Activated T-helper 1 cell treated with anti-CD3 and anti-CD28 coated beads, Interleukin-12 subunit alpha, Interleukin-12 subunit beta, Interleukin-2, Interleukin-4 antibody, amounts not matched to agents 30 ng/mL and 10 ng/mL and 1 ng/mL, durations not matched to agents 14 hours and 24 hours and 36 hours (primary cell): ENCODE results near the gene ALDOB. TPM values are rescaled to one million over a fixed set of nuclear protein-coding genes. Genes with fewer than 3 reads are reported as not detected.

Experiments
- DNase-seq: peaks from one replicate; pipeline ENCODE4 v3.0.0; 2021; ENCODE audit warnings: low spot score
- H3K27ac Mint-ChIP-seq: one replicate; pipeline ENCODE4 v1.8.0; 2021; ENCODE audit warnings: mild to moderate bottlenecking, mixed read lengths
- H3K27me3 Mint-ChIP-seq: one replicate; pipeline ENCODE4 v1.8.0; 2022; ENCODE audit warnings: mild to moderate bottlenecking, moderate library complexity, mixed read lengths; ENCODE audit not compliant: insufficient read depth
- H3K36me3 Mint-ChIP-seq: one replicate; pipeline ENCODE4 v1.8.0; 2021; ENCODE audit warnings: low read depth, mixed read lengths
- H3K4me1 Mint-ChIP-seq: one replicate; pipeline ENCODE4 v1.8.0; 2021; ENCODE audit warnings: low read depth, mixed read lengths
- H3K4me3 Mint-ChIP-seq: one replicate; pipeline ENCODE4 v1.8.0; 2021; ENCODE audit warnings: mild to moderate bottlenecking, moderate library complexity, mixed read lengths
- H3K9me3 Mint-ChIP-seq: one replicate; pipeline ENCODE4 v1.8.0; 2021; ENCODE audit warnings: mixed read lengths
- intact Hi-C: fragments of 100-400 bp; cut with micrococcal nuclease; formaldehyde crosslinking; loops from one replicate; pipeline ENCODE4 v1.15.1; 2024
- total RNA-seq: library from RNA; stranded (reverse); gene quantifications from 2 replicates; pipeline ENCODE4 v1.2.3, GENCODE V29; 2022

ALDOB gene
- total RNA-seq, 1 donor from 2014 or later, result not detected

DNA sequence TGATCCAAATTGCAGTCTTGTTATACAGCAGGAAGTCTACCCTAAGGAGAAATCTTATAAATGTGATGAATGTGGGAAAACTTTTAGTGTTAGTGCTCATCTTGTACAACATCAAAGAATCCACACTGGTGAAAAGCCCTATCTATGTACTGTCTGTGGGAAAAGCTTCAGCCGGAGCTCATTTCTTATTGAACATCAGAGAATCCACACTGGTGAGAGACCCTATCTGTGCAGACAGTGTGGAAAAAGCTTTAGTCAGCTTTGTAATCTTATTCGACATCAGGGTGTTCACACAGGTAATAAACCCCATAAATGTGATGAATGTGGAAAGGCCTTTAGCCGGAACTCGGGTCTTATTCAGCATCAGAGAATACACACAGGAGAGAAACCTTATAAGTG lies 26.5 kb downstream of the ALDOB start:
- peaks cover 90% of the 10 kb centered on the region for H3K9me3 Mint-ChIP-seq
- intact Hi-C loops, result no loop called here
- H3K36me3 Mint-ChIP-seq, result peaks cover 61% of the 10 kb centered on the region
- no peak overlapping the region for H3K4me3 Mint-ChIP-seq
- DNase-seq, result no peak
- H3K27me3 Mint-ChIP-seq, result no peaks in the 10 kb centered on the region
- no peaks in the 10 kb centered on the region for H3K4me1 Mint-ChIP-seq
- H3K27ac Mint-ChIP-seq, result no peak overlapping the region

GRCh38 chr9:101408374-101409078 lies 27.0 kb downstream of the ALDOB start:
- intact Hi-C loops, result no loop called here
- Mint-ChIP-seq H3K27me3 (no peaks in the 10 kb centered on the region), H3K4me3 (no peak overlapping the region), H3K4me1 (no peaks in the 10 kb centered on the region), H3K9me3 (peaks cover 92% of the 10 kb centered on the region), H3K27ac (no peak overlapping the region), H3K36me3 (peaks cover 64% of the 10 kb centered on the region)
- no peak for DNase-seq

DNA sequence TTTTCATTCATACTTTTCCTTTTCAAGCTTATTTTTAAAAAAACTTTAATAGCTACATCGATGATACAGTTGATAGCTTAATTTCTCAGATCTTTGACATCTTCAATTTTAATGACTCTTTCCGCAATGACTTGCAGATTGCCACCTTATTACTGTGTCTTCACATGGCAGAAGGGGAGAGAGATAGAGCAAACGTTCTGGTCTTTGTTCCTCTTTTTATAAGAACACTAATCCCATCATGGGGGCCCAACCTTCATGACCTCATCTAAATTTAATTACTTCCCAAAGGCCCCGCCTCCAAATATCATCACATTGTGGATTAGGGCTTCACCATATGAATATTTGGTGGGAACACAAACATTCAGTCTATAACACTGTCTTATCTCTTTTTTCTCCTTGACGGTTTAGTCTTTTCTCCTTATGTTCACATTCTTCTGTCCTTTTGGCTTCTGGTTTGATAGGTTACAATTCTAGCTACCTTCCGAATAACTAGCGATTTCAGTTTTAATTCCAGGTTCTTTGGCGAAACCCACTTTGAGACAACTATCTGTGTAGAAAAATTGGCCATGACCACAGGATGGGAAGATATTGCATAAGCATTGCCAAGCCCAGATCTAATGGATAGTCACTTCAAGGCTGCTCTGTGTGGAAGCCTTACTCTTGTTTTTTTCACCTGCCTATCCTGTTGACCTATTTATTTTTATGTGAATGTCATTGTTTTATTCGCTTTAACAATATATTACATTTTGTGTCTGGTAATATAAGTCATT lies 31.9 kb downstream of the ALDOB start:
- peaks cover 22% of the 10 kb centered on the region for H3K4me1 Mint-ChIP-seq
- intact Hi-C loops, result no loop called here
- H3K27ac Mint-ChIP-seq, result no peak overlapping the region
- no peak for DNase-seq
- H3K4me3 Mint-ChIP-seq, result no peak overlapping the region
- peaks cover 82% of the 10 kb centered on the region for H3K36me3 Mint-ChIP-seq
- H3K27me3 Mint-ChIP-seq, result no peaks in the 10 kb centered on the region
- peaks cover 68% of the 10 kb centered on the region for H3K9me3 Mint-ChIP-seq

DNA sequence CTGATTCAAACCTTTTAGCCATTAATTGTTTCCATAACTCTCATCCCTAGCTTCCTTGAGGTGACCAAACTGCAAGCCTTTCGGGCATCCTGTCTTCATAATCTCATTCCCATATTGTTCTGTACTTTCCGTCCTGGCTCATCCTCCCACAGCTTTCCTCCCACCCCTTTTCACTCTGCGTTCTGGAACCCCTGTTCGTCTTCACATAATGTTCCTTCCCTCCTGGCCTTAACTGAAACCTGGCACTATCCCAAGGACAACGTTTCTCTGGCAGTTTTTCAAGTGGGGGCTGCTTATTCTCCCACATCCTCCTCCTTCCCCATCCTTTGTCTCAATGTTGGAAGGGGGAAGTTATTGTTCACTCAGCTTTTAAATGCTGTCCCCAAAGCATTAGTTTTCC lies 35.5 kb downstream of the ALDOB start:
- intact Hi-C loops, result no loop called here
- Mint-ChIP-seq H3K36me3 (peaks cover 71% of the 10 kb centered on the region), H3K4me1 (peaks cover 40% of the 10 kb centered on the region), H3K27me3 (no peaks in the 10 kb centered on the region), H3K27ac (peak overlapping the region; percentile 53), H3K4me3 (peak overlapping the region; percentile 98), H3K9me3 (peaks cover 40% of the 10 kb centered on the region)
- DNase-seq, result no peak

GRCh38 chr9:101399643-101399970 lies 36.0 kb downstream of the ALDOB start:
- H3K4me3 Mint-ChIP-seq, result peak overlapping the region; percentile 98
- H3K36me3 Mint-ChIP-seq, result peaks cover 70% of the 10 kb centered on the region
- H3K4me1 Mint-ChIP-seq, result peaks cover 42% of the 10 kb centered on the region
- peaks cover 38% of the 10 kb centered on the region for H3K9me3 Mint-ChIP-seq
- intact Hi-C loops, result loop anchor here (5.0 kb wide), 1 partner anchor 48 kb away; no protein-coding TSS in a partner anchor
- DNase-seq, result no peak
- H3K27me3 Mint-ChIP-seq, result no peaks in the 10 kb centered on the region
- H3K27ac Mint-ChIP-seq, result peak overlapping the region; percentile 99

DNA sequence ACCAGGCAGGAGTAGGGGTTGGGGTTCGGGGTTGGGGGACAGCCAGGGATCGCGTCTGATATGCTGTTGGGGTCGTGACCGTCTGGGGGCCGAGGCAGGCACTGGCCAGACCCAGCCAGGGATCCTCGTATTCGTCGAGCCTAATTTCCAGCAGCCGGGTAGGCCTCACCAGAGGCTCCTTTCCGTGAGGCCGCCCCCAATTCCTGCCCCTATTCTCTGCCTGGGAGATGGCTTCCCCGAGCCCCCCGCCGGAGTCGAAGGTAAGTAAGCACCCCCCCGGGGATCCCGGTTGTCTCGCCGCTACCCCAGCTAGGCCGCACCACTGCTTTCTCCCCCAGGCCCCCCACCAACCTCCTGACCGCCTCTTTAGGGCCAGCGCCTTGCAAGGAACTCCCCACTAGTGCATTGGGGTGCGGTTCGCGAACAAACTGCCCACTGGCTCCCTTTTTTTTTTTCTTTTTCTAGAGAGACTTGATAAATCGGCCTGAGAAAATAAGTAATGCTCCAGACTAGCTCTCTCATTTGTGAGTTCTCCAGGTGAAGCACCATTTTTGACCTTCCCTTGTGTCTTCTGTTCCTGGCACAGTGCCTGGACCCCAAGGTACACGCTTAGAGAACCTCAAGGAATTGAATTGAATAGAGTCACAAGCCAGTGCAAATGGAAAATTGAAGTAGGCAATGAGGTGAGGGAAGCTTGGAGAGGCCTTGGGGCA lies 36.5 kb downstream of the ALDOB start:
- Mint-ChIP-seq H3K4me1 (peaks cover 45% of the 10 kb centered on the region), H3K27ac (peak overlapping the region; percentile 99), H3K27me3 (no peaks in the 10 kb centered on the region), H3K4me3 (peak overlapping the region; percentile 98), H3K36me3 (peaks cover 70% of the 10 kb centered on the region), H3K9me3 (peaks cover 38% of the 10 kb centered on the region)
- intact Hi-C loops, result loop anchor here (1.0 to 5.0 kb wide), 7 partner anchors 48 to 1300 kb away; partner anchors contain the start of genes INVS, RNF20 and TEX10
- DNase-seq, result no peak

DNA sequence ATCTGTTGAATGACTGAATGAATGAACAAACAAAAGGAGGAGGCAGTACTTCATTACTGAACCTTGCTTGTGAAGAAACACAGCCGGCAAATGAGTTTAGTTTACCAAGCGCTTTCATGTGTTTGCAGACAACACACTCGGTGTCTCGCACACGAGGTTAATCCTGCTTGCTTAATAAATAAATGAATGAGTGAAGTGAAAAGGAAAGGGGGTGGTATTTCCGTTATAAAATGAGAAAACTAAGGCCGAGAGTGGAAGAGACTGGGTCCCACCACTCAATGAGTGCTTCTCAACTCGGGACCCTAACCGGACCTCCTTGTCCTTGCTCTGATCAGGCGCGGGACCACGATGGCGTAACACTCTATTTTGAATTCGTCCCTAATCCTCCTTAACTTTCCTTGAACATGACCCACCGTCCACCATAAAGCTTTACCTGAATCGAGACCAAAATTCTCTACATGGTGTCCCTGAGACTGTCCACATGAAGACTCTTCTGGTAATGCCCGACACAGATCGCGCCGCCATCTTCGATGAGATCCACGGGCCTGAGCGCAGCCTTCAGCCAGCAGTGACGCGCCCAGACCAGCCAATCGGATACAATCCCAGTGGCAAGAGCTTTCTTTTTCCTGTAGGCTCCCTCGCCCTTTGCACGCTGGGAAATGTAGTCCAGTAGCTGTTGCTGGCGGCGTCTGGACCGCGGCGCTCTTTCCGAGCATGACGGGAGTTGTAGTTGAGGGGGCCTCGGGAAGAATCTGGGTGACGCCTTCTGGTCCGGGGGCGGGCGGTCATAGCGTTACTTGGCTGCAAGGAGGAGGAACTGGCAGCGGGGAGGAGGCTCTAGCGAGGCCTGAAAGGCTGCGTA lies 37.3 kb downstream of the ALDOB start, which contains the start of the genes MRPL50 and ZNF189:
MRPL50 (minus strand) TSS at position 551 of the 862 bp plus-strand sequence; CDS start at position 525, 26 bp downstream.
ZNF189 (plus strand) TSS at position 784 of the 862 bp plus-strand sequence. CDS start 306 bp downstream, outside the sequence.
- Mint-ChIP-seq H3K4me1 (peaks cover 45% of the 10 kb centered on the region), H3K4me3 (peak within 1 kb of the TSS; percentile 98), H3K27ac (peak within 1 kb of the TSS; percentile 99), H3K9me3 (peaks cover 33% of the 10 kb centered on the region), H3K36me3 (peaks cover 70% of the 10 kb centered on the region), H3K27me3 (no peaks in the 10 kb centered on the region)
- peak; percentile 95 for DNase-seq
- intact Hi-C loops, result loop anchor here (1.0 to 5.0 kb wide), 7 partner anchors 49 to 1299 kb away; partner anchors contain the start of genes INVS, RNF20 and TEX10

- peaks cover 33% of the 10 kb centered on the region for H3K9me3 Mint-ChIP-seq
- H3K27ac Mint-ChIP-seq, result peak overlapping the region; percentile 99
- H3K4me1 Mint-ChIP-seq, result peaks cover 50% of the 10 kb centered on the region
- no peaks in the 10 kb centered on the region for H3K27me3 Mint-ChIP-seq
- intact Hi-C loops, result loop anchor here (1.0 to 5.0 kb wide), 7 partner anchors 50 to 1298 kb away; partner anchors contain the start of genes INVS, RNF20 and TEX10
- H3K4me3 Mint-ChIP-seq, result peak overlapping the region; percentile 98
- no peak for DNase-seq
- peaks cover 69% of the 10 kb centered on the region for H3K36me3 Mint-ChIP-seq
Measured at GRCh38 chr9:101397746-101398067, 37.9 kb downstream of the ALDOB start.

DNA sequence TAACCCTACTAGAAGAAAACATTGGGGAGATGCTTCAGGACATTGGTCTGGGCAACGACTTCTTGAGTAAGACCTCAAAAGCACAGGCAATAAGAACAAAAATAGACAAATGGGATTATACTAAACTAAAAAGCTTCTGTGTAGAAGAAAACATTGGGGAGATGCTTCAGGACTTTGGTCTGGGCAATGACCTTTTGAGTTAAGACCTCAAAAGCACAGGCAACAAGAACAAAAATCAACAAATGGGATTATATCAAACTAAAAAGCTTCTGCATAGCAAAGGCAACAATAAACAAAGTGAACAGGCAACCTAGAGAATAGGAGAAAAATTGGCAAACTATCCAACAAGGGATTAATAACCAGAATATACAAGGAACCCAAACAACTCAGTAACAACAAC lies 40.9 kb downstream of the ALDOB start:
- H3K4me3 Mint-ChIP-seq, result no peak overlapping the region
- no peak for DNase-seq

GRCh38 chr9:101393135-101393534 lies 42.4 kb downstream of the ALDOB start:
- H3K9me3 Mint-ChIP-seq, result peaks cover 31% of the 10 kb centered on the region
- intact Hi-C loops, result no loop called here
- no peak for DNase-seq
- peaks cover 34% of the 10 kb centered on the region for H3K4me1 Mint-ChIP-seq
- no peak overlapping the region for H3K27ac Mint-ChIP-seq
- H3K4me3 Mint-ChIP-seq, result no peak overlapping the region
- H3K36me3 Mint-ChIP-seq, result peaks cover 75% of the 10 kb centered on the region
- H3K27me3 Mint-ChIP-seq, result no peaks in the 10 kb centered on the region

More for the DNA sequence above, 40.9 kb downstream of the ALDOB start:
- intact Hi-C loops, result loop anchor here (5.0 kb wide), 1 partner anchor 53 kb away; no protein-coding TSS in a partner anchor
- no peaks in the 10 kb centered on the region for H3K27me3 Mint-ChIP-seq
- H3K27ac Mint-ChIP-seq, result no peak overlapping the region
- H3K36me3 Mint-ChIP-seq, result peaks cover 66% of the 10 kb centered on the region
- peaks cover 34% of the 10 kb centered on the region for H3K4me1 Mint-ChIP-seq
- peaks cover 31% of the 10 kb centered on the region for H3K9me3 Mint-ChIP-seq

DNA sequence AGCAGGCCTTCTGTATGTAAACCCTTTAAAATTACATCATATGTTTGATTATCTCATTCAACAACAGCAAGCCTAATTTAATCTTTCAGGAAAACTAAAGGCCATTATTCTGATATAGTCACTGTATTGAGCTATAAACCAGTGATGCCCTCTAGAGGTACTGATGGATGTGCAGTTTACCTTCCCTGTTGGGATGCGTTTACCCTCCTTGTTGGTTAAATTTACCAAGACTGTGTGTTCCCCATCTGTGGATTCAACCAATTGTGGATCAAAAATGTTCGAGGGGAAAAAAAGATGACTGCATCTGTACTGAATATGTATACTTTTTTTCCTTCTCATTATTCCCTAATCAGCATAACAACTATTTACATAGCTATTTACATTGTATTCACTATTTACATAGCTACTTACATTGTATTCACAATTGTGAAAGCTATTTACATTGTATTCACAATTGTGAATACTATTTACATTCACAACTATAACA lies 47.0 kb downstream of the ALDOB start:
- no peak overlapping the region for H3K27ac Mint-ChIP-seq
- no peak for DNase-seq
- peaks cover 33% of the 10 kb centered on the region for H3K9me3 Mint-ChIP-seq
- intact Hi-C loops, result no loop called here
- peaks cover 10% of the 10 kb centered on the region for H3K4me1 Mint-ChIP-seq
- H3K36me3 Mint-ChIP-seq, result peaks cover 51% of the 10 kb centered on the region
- no peaks in the 10 kb centered on the region for H3K27me3 Mint-ChIP-seq
- H3K4me3 Mint-ChIP-seq, result no peak overlapping the region
